Fibroblast of skin of left biceps (primary cell): ENCODE data around the gene ANKS1B.

Experiments used
- DNase-seq, 2 experiments: peaks; one replicate each; pipeline ENCODE4 v3.0.0-alpha.2; 2013; ENCODE audit warnings: low read depth in 2 of 2

The ANKS1B gene

DNA sequence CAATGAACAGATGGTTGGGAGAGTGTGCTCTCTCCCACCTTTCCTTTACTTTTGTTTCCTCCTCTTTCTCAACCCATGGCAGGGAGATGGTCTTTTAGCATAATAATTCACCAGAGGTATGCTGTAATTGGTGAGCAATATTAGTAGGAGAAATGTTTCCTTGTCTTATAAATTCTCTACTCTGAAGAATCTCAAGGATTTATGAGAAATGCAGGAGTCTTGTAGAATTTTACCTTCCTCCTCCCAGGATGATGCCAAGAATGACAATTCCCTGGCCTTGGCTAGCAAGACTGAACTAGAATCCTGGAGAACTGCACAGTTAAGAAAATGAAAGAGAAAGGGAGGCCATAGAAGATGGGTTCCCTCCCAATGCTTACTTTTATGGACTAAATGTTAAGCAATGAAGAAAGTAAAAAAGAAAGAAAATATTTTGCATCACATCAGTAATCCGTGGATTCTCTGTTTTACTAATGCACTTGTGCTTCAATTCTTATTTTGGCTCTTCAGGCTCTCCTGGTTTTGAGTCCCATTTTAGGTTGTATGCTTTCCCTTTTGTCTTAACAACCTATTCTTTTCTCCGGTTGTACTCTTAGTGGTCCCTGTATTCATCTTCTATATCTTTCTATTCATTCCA lies 530.1 kb downstream of the ANKS1B start:
- no peak for DNase-seq

DNA sequence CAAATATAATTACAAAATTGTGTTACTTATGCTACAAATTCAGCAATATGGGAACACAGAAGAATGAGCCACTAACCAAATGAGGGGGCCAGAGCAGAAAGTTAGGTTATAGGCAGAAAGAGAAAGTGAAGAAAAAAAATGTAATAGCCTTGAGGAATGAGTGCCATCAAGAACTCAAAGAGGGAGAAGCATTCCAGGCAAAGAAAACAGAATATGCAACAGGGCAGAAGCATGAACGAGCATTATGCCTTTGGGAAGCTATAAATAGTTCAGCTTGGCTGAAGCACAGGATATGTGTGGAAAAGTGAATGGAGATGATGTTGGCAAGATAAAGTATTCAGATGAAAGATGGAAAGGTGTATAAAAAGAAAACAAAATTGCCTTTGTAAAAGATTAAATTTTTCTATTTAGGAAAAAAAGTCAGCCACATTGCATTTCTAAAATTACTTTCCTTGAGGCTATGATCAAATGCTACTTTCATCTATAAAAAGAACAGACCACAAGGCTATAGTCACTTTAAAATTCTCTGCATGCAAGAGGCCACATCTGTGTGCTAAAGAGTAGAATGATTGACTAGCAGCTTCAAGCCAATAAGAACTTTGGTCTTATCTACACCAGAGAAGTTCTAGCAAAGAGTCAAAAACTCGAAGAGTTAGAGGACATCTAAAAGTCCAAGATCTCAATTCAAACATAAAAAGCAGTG lies 530.7 kb downstream of the ANKS1B start:
- no peak for DNase-seq

DNA sequence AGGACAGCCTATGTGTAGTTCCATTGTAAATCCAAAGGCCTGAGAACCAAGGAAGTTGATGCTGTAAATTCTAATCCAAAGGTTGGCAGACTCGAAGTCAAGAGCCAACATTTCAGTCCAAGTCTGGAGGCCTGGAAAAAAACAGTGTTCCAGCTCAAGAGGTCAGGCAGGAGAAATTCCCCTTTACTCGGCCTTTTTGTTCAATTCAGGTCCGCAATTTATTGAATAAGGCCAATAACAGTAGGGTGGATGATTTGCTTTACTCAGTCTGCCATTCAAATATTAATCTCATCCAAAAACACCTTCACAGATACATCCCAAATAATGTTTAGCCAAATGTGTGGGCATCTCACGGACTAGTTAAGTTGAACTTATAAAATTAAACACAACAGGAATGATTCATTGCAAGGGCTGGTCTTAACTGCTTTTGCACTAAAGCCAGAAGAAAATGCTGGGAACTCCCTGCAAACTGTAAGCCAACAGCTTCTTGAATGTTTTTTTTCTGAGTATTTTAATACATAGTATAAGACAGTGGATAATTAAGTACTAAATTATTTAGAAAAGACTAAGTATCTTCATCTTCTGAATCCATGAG lies 534.6 kb downstream of the ANKS1B start:
- no peak for DNase-seq

DNA sequence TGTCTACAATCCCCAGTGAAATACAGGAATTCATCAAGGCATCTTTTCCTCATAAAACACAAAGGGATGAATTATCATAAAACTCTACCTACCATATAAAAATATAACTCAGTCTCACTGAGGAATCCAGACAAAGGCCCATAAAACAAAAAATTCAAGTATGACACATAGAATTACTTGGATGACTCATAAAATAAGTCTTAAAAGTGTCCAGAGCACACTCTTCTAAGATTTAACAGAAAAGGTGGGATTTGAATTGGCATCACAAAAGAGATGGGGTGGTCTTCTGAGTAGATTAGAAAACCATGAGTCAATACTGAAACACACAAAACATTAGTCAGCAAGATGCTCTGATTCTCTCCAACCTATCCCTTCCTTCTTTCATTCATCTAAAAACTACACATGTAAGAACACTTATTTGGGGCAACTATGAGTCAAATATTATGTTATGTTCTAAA lies 539.8 kb downstream of the ANKS1B start:
- no peak for DNase-seq

DNA sequence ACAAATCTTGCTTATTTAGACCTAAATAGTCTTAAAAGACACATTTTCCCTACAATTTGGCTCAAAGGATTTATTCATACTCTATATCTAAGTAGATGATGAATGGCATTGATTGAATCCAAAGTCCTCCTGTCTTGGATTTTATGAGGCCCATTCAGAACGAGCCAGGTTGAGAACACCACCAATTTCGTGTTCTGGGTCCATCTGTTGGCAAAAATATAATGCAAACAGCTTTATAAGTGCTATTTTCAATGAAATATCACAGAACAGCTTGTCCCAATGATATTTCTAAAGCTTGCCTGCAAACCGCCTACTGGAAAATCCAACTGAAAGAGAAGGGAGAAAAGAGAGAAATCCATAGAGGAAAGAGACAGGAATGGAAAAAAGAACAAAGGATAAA lies 542.0 kb downstream of the ANKS1B start:
- no peak for DNase-seq

DNA sequence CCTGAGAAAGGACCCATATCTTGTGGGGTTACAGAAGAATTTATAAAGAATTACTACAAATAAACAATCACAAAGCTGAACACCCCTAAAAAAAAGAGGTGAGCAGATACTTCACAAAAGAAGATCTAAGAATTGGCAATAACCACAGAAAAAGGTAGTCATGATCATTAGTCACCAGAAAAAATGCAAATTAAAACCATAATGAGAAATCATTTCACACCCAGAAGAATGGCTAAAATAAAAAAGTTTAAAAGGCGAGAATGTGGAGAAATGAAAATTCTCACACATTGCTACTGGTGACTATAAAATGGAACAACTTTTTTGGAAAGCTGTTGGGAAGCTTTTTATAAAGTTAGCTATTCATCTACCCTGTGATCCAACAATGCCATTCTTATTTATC lies 545.3 kb downstream of the ANKS1B start:
- DNase-seq, result no peak

DNA sequence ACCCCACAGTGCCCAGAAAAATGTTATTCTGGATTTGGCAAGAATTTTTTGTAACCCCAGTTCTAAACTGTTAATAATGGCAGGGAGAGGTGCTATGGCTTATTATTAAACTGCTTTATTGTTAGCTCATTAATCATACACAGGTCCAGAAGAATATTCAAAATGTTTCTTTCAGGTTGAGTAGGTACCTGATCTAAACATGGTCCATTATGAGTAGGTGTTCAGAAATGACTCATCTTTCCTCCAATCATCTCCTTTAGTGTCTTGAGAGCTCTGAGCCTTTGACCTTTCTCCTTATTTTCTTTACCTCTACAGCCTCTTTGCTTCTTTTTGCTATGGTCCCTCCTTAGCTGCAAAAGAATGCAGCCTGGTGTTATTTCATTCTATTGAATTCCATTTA lies 548.2 kb downstream of the ANKS1B start:
- DNase-seq, result no peak

DNA sequence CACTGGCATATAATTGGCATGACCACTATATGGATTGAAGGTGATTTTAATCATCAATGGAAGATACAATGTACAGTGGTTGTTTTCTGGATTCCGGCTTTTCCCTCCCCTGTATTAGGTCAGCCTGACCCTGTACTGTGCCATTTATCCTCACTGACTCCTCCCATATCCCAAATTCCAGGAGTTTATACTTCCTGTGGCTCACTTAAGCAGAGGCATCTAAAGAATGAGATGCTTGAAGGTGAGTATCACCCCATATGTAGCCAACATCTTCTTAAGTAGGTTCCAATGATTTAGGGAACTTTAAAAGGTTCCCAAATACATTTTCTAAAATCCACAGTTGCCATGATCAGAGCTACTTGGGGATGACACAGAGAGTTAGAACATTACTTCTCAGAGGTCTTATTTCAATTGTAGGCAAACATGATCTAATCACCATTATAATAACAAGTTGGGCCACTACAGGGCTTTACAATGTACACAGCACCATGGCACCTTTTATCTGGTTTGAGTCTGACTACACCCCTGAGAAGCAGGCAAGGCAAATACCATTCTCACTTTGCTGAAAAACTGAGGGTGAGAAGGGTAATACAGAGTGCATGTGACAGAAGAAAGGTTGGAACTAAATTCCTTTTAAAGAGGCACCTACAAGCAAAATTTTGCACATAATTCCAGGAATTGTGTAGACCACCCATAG lies 549.5 kb downstream of the ANKS1B start:
- no peak for DNase-seq

DNA sequence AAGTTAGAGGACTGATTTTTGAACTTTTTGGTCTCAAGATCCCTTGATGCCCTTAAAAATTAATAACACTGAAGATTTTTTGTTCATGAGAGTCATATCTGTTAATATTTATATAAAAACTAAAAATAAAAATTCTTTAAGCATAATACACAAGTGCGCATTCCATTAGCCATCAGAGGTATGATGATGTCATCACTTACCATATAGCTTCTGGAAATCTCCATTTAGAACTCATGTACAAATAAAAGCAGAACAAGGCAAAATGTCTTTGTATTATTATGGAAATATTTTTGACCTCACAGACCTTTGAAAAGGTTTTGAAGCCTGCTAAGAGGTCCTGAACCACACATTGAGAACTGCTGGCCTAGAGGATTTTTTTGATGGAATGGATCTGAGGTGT lies 551.6 kb downstream of the ANKS1B start:
- DNase-seq, result no peak

DNA sequence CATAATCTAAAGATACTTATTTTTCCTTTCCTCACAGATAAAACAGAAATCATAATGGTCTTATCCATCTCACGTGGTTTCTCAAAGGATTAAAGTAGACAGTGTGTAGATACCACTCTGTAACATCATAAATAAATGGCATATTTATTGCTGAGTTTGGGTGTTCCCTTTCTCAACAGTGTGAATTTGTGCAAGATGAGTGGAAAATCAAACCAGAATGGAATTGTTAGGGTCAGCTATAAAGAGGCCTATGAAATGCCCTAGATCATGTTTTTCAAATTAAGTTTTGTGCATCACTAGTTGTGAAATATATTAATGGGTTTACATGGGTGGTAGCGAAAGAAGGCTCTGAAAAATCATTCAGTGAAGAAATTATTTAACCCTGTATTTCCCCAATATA lies 553.5 kb downstream of the ANKS1B start:
- no peak for DNase-seq

DNA sequence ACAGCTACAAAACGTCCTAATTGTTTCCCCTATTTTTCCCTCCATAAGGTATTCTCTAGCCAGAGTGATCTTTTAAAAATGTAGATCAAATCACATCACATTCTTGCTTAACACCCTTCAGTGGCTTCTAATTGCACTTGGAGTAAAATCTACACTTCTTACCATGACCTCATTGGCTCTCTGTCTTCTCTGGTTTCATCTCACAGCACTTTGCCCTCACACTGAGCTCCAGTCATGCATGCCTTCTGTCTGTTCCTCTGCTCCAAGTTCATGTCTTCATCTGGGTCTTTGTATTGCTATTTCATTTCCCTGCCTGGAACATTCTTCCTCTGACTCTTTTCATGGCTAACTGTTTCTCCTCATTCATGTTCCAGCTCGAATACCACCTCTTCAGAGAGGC lies 557.6 kb downstream of the ANKS1B start:
- no peak for DNase-seq

DNA sequence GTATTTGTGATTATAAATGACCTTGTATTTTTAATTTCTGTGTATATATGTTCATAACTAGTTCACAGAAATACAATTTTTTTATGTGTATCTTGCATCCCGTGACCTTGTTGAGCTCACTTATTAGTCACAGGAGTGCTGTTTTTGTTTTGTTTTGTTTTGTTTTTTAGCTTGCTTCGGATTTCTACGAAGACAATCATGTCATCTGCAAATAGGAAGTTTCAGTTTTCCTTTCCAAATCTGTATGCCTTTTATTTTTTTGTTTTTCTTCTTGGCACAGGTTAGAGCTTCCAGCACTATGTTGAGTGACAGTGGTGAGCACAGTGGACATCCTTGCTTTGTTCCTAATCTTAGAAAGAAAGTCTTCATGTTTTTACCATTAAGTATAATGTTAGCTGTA lies 566.4 kb downstream of the ANKS1B start:
- no peak for DNase-seq

DNA sequence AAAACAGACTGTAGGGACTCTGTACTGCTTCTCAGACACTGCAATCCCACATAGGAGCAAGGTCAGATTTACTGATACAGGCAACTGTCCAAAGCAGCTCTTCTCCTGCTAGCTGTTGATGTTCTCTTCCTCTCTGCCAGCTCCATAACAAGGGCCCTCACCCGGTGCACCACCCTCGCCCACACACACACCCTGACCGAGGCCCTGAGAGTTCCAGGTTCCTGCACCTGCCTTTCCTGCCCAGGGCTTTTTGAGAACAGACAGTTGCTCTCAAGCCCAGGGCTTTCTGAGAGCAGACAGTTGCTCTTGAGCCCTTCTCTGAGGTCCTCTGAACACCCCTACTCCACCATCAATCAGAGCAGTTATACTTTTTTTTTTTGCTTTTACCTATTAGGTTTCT lies 571.0 kb downstream of the ANKS1B start:
- DNase-seq, result no peak

DNA sequence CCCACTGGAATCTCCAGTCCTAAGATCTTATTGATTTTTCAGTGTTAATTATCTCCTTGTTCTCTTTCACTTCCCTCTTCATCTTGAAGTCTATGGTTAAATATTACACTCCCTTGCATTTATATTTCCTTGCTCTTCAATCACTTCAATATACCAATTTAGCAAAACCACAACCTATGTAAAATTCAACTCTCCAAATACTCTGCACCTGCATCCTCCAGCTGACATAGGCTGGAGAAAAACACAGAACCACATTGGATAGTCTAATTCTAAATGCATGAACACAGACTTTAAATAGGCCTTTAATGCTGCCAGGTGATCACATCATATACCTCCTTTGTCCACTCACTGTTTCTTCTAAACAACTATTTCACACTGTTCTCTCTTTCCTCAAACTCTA lies 591.0 kb downstream of the ANKS1B start:
- no peak for DNase-seq

DNA sequence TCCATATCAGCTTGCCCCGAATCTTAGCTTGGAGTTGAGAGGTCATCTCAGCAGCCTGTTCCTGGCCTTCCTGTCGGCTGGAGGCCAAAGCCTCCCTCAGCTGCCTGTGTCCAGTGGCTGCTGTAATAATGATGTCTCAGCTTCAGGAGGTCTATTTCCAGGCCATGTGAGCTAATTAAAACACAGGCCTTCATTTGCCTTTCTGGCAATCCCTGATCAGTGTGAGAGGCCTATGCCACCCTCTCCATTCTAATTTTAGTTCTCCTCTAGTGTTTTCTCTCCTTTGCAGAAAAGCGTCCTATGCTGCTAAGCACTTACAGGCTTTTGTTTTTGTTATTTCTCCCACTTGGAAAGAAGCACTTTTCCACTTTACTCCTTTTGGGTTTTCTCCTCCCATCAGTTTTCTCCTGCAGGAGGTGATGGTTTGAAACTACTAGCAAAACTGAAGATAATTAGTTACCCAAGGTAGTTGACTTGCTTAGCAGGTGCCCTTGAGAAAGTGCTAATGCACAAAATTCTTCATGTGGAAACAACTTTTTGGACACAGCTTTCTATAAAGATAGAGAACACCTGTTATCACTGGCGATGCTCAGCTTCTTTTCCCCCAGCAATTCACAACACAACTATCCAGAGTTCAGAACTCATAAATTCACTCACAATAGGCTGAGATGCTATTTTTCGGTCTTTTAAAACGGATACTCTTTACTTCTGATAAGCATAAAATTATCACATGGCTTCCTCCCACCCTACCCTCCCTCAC lies 592.5 kb downstream of the ANKS1B start:
- DNase-seq, result no peak

DNA sequence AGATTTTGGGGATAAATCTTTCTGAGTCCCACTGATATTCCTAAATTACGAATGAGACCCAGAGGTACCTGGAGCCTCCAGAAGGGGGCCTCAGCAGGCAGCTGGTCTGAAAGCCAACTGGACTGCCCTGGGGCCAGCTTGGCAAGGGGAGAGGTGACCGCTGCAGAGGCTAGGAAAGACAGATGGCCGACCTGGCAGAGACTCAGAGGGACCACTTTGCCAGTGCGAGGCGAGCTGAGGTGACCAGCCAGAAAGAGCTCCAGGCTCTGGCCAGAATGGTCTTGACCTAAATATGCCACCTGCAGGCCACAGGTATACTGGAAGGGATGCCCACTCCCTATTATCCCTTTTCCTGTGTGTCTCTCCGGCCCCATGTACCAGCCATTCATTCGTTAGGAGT lies 594.0 kb downstream of the ANKS1B start:
- DNase-seq, result no peak

DNA sequence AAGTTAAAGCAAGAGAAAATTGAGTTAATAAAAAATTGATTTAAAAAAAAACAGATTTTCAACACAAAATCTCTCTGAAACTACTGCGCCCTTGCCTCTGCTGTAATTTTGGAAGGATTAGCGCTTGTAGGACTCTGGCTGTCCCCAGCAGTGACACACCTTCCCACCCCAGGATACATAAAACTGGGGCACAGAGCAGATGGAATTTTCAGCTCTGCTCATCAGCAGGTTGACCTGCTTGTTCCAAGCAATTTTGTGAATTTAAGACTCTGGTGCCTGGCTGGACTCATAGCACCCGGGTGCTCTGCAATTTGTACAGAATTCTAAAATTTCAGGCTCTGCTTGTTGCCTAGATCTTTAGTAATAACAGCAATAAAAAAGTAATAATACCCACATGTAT lies 595.0 kb downstream of the ANKS1B start:
- no peak for DNase-seq

DNA sequence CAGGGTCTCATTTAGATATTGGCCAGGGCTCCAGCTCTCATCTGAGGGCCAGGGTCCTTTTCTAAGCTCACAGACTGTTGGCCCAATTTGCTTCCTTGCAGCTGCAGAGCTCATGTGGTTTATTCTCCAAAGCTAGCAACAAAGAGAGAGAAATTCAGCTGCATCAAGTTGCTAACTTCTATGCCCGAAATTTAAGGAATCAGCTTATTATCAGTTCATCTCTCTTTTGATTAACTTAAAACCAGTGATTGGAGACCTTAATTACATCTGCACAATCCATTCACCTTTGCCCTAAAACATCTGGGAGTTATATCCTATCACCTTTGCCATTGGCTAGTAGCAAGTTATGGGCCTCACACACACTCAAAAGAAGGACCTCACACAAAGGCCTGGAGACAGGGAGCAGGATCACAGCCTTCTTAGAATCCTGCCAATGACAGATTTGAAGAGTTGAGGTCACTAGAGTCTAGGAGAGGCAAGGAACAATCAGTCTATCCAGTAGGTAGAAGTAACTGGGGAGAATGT lies 596.0 kb downstream of the ANKS1B start:
- DNase-seq, result no peak

DNA sequence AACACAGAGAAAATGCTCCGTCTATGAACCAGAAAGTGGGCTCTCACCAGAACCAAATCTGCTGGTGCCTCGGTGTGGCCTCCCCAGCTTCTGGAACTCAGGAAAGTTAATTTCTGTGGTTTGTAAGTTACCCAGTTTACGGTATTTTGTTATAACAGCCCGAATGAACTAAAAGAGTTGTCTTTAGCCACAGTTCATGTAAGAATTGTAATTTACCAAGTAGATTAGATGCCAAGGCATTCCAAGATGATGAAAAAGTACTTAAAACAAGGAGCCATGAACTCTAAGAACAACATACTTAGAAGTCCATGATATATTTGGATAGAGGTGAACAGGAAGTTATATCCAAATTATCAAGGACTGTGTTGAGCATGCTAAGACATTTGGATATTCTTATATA lies 597.1 kb downstream of the ANKS1B start:
- DNase-seq, result no peak

DNA sequence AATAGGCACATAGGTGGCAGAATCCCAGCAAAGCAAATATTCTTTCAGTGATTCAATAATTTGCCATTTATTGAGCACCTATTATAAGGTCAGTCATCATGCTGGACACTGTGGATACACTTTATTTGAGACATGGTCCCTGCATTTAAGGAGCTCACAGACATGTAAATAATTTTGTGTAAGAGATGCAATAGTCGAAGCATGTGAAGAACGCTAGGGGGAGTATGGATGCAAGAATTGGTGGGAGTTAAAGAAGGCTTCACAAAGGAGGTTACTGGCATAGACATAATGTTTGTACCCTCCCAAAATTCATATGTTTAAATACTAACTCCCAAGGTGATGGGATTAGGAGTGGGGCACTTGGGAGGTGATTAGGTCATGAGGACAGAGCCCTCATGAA lies 597.8 kb downstream of the ANKS1B start:
- no peak for DNase-seq

DNA sequence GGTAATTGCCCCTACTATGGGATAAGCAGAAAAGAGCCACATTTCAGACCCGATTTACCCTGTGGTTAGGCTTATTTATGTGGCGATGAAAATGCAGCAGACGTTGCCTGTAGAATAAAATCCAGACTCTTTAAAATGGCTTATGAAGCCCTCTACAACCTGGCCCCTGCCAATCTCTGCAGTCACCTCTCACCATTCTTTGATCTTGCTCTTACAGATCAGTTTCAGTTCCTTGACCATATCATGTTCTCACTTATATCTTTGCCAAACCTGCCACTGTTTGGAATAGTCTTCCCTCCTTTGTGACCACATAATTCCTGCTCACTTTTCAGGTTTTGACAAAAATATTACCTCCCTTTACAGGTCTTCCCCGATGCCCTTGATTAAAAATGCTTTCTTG lies 601.5 kb downstream of the ANKS1B start:
- DNase-seq, result no peak

DNA sequence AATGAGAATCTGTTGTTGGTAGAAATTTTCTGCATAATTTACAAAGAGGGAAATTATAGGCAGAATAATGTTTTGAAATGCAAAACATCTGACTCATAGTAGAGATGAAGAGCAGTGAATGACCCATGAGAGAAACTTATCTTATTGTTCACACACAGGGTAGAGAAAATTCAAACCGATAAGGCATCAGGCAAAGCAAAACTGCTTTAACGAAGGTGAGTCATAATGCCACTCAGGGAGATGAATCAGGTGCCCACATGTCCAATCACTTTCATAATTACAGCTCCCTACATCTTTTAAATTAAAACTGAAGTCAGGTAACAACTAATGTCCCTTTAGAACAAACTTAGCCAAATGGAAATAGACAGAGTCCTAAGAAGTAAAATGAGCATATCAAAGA lies 602.7 kb downstream of the ANKS1B start:
- DNase-seq, result no peak
